Left lung (tissue), 10 donors: Measurements from ENCODE around the gene PROSER2. TPM values are rescaled to one million over a fixed set of nuclear protein-coding genes. Genes with fewer than 3 reads are reported as not detected.

Experiments
- ATAC-seq: fragments of 200-7000 bp; cut with Tn5 transposase; one replicate; pipeline ENCODE4 v1.9.1; 2020; ENCODE audit warnings: moderate library complexity
- DNase-seq, 4 donors: peaks; one replicate each; pipeline ENCODE4 v3.0.0-alpha.2; 2013 to 2020
- H3K27ac ChIP-seq, 2 donors: fragments of 200-600 bp; sonication (generic) in 1 of 2; one replicate each; pipeline versions ENCODE4 v1.5.0 to v1.8.0; 2020 to 2021
- H3K27me3 ChIP-seq, 2 donors: fragments of 200-600 bp; sonication (generic) in 1 of 2; one replicate each; pipeline versions ENCODE4 v1.5.0 to v1.8.0; 2020 to 2021
- H3K36me3 ChIP-seq, 2 donors: fragments of 200-600 bp; sonication (generic) in 1 of 2; one replicate each; pipeline versions ENCODE4 v1.5.0 to v1.8.0; 2020 to 2021
- H3K4me1 ChIP-seq, 2 donors: fragments of 200-600 bp; one replicate each; pipeline ENCODE4 v1.8.0; 2021
- H3K4me3 ChIP-seq, 2 donors: fragments of 200-600 bp; sonication (generic) in 1 of 2; one replicate each; pipeline versions ENCODE4 v1.5.0 to v1.8.0; 2020 to 2021; ENCODE audit warnings: mild to moderate bottlenecking in 1 of 2
- H3K9me3 ChIP-seq, 2 donors: fragments of 200-600 bp; sonication (generic) in 1 of 2; one replicate each; pipeline versions ENCODE4 v1.5.0 to v1.8.0; 2020 to 2021
- intact Hi-C, 2 donors: fragments of 100-400 bp; cut with DNase I; formaldehyde crosslinking; loops; one replicate each; pipeline versions ENCODE4 v1.11.2 to v1.14.2; 2022
- polyA plus RNA-seq, 6 donors: library from polyadenylated mRNA; unstranded; fragments of 120-200 nt; gene quantifications; one replicate each; pipeline ENCODE4 v1.2.1, GENCODE V29; 2013; ENCODE audit not compliant: insufficient read length in 6 of 6
- total RNA-seq, 2 donors: library from RNA; stranded (reverse); fragmentation: NEBNext Ultra II Directional; extraction: Animal tissue kit (Norgen Biotek cat#: 25700); gene quantifications; one replicate each; pipeline ENCODE4 v1.2.1, GENCODE V29; 2021
- TF ChIP-seq, protein P1 (sequence below), 2 donors: fragments of 200-600 bp; sonication (generic) in 1 of 2; IDR thresholded peaks; one replicate each; pipeline versions ENCODE4 v1.5.0 to v1.8.0; 2021; ENCODE audit warnings: antibody characterized with exemption in 2 of 2
- donor health status: DM: no; HTN: yes; CAD: no.
- donor health status: DM: no; HTN: no; CAD: no.

The PROSER2 gene
- total and polyA plus RNA-seq, 8 donors: 2.0 to 14.8 (median 3.1) TPM

DNA sequence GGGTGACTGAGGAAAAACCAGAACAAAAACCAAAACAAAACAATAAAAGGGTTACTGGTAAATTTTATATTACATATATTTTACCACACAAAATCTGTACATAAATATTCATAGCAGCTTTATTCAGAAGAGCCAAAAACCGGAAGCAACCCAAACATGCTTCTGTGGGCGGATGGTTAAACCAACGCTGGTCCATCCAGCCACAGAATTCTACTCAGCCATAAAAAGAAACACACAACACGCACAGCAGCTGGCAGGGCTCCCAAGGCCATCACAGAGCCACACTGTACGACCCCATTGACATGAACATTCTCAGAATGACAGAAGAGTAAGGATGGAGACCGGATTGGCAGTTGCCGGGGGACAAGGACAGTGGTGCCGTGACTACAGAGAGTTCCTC is 83.6 kb downstream of the PROSER2 start:
- TF ChIP-seq, protein P1, sequence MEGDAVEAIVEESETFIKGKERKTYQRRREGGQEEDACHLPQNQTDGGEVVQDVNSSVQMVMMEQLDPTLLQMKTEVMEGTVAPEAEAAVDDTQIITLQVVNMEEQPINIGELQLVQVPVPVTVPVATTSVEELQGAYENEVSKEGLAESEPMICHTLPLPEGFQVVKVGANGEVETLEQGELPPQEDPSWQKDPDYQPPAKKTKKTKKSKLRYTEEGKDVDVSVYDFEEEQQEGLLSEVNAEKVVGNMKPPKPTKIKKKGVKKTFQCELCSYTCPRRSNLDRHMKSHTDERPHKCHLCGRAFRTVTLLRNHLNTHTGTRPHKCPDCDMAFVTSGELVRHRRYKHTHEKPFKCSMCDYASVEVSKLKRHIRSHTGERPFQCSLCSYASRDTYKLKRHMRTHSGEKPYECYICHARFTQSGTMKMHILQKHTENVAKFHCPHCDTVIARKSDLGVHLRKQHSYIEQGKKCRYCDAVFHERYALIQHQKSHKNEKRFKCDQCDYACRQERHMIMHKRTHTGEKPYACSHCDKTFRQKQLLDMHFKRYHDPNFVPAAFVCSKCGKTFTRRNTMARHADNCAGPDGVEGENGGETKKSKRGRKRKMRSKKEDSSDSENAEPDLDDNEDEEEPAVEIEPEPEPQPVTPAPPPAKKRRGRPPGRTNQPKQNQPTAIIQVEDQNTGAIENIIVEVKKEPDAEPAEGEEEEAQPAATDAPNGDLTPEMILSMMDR (IDR thresholded peaks at IDR 0.05): no peak
- intact Hi-C loops: no loop called here
- H3K4me1 ChIP-seq: no peaks in the 10 kb centered on the region
- no peaks in the 10 kb centered on the region for H3K36me3 ChIP-seq
- no peaks in the 10 kb centered on the region for H3K27me3 ChIP-seq
- ATAC-seq (no peak), DNase-seq (peak in 1 of 4 donors; percentile 10)
- H3K27ac ChIP-seq: no peak overlapping the region
- H3K9me3 ChIP-seq: no peaks in the 10 kb centered on the region
- no peak overlapping the region for H3K4me3 ChIP-seq

DNA sequence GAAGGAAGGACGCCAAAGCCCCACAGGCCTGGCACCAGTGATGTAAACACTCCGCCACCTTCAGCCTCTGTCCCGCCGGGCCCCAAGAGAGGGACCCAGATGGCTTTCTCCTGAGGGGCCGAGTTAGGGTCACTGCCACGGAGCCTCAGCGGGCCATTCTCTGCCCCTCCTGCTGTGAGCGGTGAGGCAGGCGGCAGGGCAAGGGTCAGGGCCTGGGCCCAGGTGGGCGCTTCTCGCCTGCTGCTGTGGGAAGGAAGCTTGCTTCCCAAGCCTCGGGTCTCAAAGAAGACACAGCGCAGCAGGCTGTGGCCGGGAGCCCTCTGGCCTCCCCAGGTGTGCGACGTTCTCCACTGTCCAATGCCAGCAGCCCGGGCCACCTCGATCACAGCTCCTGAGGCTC is 84.8 kb downstream of the PROSER2 start:
- H3K4me3 ChIP-seq: no peak overlapping the region
- no peak overlapping the region for H3K27ac ChIP-seq
- intact Hi-C loops: no loop called here
- H3K27me3 ChIP-seq: no peaks in the 10 kb centered on the region
- no peak for ATAC-seq
- H3K9me3 ChIP-seq: no peaks in the 10 kb centered on the region
- DNase-seq: peak in 1 of 4 donors; percentile 72
- H3K36me3 ChIP-seq: no peaks in the 10 kb centered on the region
- TF ChIP-seq, protein P1 (IDR thresholded peaks at IDR 0.05): no peak
- H3K4me1 ChIP-seq: no peaks in the 10 kb centered on the region

DNA sequence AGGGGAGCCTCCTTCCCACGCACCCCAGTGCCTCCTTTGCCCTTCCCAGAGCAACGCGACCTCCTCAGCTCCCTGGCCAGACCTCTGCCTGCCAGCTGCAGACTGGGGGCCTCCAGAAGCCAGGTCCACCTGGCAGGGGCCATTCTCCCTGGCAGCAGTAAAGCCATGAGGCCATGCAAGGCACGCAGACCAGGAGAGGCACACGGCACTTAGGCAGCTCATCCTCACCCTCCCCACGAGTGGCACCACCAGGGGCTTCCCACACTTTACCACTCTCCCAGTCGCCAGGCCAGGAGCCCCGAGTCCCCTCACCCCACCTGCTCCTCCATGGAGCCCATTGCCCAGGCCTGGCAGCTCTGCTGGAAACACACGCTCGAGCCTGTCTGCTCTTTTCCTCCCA is 85.4 kb downstream of the PROSER2 start:
- intact Hi-C loops: no loop called here
- Histone ChIP-seq H3K4me3 (no peak overlapping the region), H3K4me1 (no peaks in the 10 kb centered on the region), H3K36me3 (no peaks in the 10 kb centered on the region), H3K27me3 (no peaks in the 10 kb centered on the region), H3K9me3 (no peaks in the 10 kb centered on the region), H3K27ac (no peak overlapping the region)
- ATAC-seq (no peak), DNase-seq (no peak)
- TF ChIP-seq, protein P1 (IDR thresholded peaks at IDR 0.05): no peak

DNA sequence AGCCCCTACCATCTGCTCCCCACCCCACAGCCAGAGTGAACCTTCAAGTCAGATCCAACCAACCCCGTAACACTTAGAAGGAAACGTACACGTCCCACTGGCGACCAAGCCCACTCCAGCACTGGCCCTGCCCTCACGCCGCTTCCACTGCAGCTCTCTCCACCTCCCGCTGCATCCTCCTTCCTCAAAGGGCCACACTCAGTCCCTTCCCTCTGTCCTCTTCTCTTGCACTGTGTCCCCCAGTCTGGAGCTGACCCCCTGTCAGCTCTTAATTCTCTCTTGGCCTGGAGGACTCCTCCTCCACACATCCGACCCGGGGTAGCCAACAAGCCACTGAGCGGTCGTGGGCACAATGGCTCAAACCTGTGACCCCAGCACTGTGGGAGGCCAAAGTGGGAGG is 85.8 kb downstream of the PROSER2 start:
- ATAC-seq (no peak), DNase-seq (no peak)
- Histone ChIP-seq H3K4me3 (no peak overlapping the region), H3K27ac (no peak overlapping the region), H3K9me3 (no peaks in the 10 kb centered on the region), H3K36me3 (no peaks in the 10 kb centered on the region), H3K4me1 (no peaks in the 10 kb centered on the region), H3K27me3 (no peaks in the 10 kb centered on the region)
- intact Hi-C loops: no loop called here
- TF ChIP-seq, protein P1 (IDR thresholded peaks at IDR 0.05): no peak

DNA sequence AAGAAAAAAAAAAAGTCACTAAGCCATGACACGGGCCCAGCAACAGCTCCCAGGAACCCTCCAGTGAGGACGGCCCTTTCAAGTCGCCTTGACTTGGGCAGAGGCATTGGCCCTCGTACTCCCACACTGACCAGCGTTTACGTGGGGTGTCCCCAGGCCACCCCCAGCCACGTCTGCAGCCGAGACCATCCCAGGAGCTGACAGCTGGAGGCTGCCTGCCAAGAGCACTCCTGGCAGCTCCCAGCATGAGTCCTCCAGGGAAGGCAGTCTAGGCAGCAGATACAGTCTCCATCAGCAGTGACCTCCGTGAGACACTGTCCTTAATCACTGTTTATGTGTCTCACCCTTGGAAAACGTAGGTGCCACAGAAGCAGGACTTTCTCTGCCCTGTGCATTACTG is 86.5 kb downstream of the PROSER2 start:
- intact Hi-C loops: no loop called here
- Histone ChIP-seq H3K4me3 (no peak overlapping the region), H3K9me3 (no peaks in the 10 kb centered on the region), H3K27ac (no peak overlapping the region), H3K27me3 (no peaks in the 10 kb centered on the region), H3K36me3 (no peaks in the 10 kb centered on the region), H3K4me1 (no peaks in the 10 kb centered on the region)
- TF ChIP-seq, protein P1 (IDR thresholded peaks at IDR 0.05): no peak
- ATAC-seq (peak; percentile 31), DNase-seq (no peak)
